HG03520 (cell line): ENCODE results near the gene CDH11.

Source experiments
- ATAC-seq: cut with Tn5 transposase; IDR thresholded peaks from one replicate; pipeline ENCODE4 v1.9.1; 2021; ENCODE audit warnings: mild to moderate bottlenecking, moderate library complexity; ENCODE audit not compliant: unreplicated experiment

The CDH11 gene

DNA sequence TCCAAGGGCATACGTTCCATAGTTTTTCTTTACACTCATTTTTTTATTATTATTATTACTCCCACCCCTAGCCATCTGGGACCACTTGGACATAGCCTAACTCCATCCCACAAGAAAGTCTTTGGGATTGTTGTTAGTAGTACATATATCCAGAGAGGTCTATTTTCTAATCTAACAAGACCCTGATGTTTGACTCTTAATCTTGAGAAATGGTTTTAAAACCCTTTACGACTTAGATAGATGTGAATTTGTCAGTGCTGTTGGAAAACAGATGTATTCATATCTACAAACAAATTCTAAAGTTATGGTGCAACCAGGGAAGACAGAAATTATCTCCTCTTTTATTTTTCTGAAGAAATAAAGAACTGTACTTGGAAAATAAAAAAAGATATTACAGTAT is 197.8 kb downstream of the CDH11 start:
- no peak for ATAC-seq

GRCh38 chr16:64919929-64920607 is 201.8 kb downstream of the CDH11 start:
- no peak for ATAC-seq

DNA sequence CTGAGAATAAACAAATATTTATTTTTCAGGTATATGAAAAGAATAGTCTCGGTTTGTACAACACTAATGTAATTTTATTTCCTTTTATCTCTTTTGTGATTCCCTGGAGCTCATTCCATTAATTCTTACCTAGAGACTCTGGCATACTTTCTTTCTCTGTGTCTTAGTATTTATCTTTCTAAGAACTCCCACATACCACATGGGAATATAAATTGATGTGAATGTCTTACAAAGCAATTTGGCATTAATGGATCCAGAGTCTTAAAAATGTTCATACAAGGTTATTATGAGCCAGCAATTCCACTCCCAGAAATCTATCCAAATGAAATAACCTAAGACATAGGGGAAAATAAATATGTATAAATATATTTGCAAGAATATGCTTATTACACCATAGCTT is 202.7 kb downstream of the CDH11 start:
- no peak for ATAC-seq

DNA sequence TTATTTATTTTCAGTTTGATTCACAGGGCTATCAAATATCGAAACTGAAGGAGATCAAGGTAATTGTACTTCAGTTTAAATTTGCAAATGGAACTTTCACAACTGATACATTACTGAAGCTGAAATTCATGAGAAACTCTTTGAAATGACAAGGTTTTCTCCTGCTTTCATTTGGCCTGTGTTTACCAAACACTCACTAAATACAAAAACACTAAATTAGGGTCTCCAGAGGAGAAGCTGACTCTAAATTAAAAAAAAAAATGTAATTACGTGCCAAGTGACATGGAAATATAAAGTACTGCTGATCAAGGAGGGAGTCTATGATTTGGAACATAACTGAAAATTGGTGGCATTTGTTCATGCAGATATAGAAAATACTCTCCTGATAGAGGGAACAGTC is 205.8 kb downstream of the CDH11 start:
- ATAC-seq = no peak

GRCh38 chr16:64910356-64910755 is 211.5 kb downstream of the CDH11 start:
- ATAC-seq = no peak

DNA sequence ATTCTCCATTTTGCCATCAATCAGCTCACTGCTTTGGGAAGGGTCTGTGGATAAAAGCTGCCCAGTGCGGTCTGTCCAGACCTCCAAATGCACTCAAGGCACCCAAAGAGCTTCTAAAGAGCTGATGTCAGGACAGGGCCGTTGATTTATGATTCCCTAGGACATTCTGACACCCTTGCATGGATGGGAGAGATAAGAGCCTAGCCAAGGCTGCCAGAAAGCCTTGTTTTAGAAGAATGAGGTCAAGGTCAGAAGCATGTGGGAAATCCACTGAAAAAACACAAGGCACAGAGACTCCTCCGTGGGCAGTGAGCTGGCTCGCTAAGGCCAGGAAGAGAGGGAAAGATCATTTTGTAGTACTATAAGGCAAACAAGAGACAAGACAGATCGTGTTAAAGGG is 214.0 kb downstream of the CDH11 start:
- no peak for ATAC-seq

GRCh38 chr16:64903770-64904169 is 218.1 kb downstream of the CDH11 start:
- no peak for ATAC-seq

GRCh38 chr16:64900517-64900916 is 221.3 kb downstream of the CDH11 start:
- no peak for ATAC-seq

- ATAC-seq = no peak
Measured at GRCh38 chr16:64900019-64900418, 221.8 kb downstream of the CDH11 start.

DNA sequence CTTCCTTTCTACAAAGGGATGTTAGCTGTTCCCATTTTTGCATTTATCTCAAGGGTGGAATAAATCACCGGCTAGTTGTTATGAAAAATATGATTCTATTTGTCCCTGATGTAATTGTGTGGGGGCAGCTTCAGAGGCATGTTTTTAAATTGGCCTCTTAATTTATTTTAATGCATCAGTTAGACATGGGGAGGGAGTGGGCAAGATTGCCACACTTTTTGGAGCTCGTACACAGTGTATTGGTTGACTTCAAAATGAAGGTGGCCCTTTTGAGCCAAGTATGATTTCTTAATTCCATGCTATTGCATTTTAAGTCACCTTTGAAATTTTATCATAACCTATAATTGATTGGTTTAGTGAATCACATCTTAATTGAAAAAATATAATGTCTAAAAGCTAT is 223.7 kb downstream of the CDH11 start:
- no peak for ATAC-seq
